Choroid plexus epithelial cell (primary cell): ENCODE data around the gene MARK4.

Experiments
- DNase-seq: peaks from one replicate; pipeline ENCODE4 v3.0.0-alpha.2; 2010; ENCODE audit warnings: low read depth
- H3K4me3 ChIP-seq: 2 replicates; pipeline ENCODE4 v1.5.1; 2011; ENCODE audit warnings: low read depth, mild to moderate bottlenecking, control low read depth, low read length, moderate library complexity
- CTCF ChIP-seq: conservative IDR thresholded peaks from 2 replicates; pipeline ENCODE4 v1.5.1; 2011; ENCODE audit warnings: low read depth, mild to moderate bottlenecking, control low read depth, inconsistent platforms, low read length, moderate library complexity

MARK4 gene

GRCh38 chr19:45345506-45345860 lies 94.4 kb downstream of the MARK4 start:
- no peak for TF ChIP-seq CTCF
- no peak overlapping the region for H3K4me3 ChIP-seq
- DNase-seq, result no peak

GRCh38 chr19:45346449-45346848 lies 95.4 kb downstream of the MARK4 start:
- peak; percentile 5 for TF ChIP-seq CTCF
- H3K4me3 ChIP-seq, result no peak overlapping the region
- DNase-seq, result no peak

- H3K4me3 ChIP-seq, result no peak overlapping the region
- DNase-seq, result no peak
- TF ChIP-seq CTCF, result no peak
Observed at GRCh38 chr19:45347570-45348366, 96.7 kb downstream of the MARK4 start.

- peak; percentile 28 for DNase-seq
- no peak overlapping the region for H3K4me3 ChIP-seq
- TF ChIP-seq CTCF, result no peak
Observed at GRCh38 chr19:45348367-45349125, 97.5 kb downstream of the MARK4 start.

- H3K4me3 ChIP-seq, result no peak overlapping the region
- no peak for TF ChIP-seq CTCF
- no peak for DNase-seq
Observed at GRCh38 chr19:45349126-45349415, 98.0 kb downstream of the MARK4 start.

- no peak for TF ChIP-seq CTCF
- no peak overlapping the region for H3K4me3 ChIP-seq
Observed at GRCh38 chr19:45349430-45349941, 98.4 kb downstream of the MARK4 start.

More at GRCh38 chr19:45349430-45349941, 98.4 kb downstream of the MARK4 start:
- DNase-seq, result no peak
